Keratinocyte (primary cell): ENCODE results near the gene ZZZ3.

Experiments
- EZH2 ChIP-seq: IDR thresholded peaks from one replicate; pipeline ENCODE4 v1.6.1; 2012; ENCODE audit warnings: inconsistent platforms, mild to moderate bottlenecking, low read length, moderate library complexity
- TF ChIP-seq, protein P1 (sequence below), 3 experiments: IDR thresholded peaks in 1 of 3; conservative IDR thresholded peaks in 1 of 3; optimal IDR thresholded peaks in 1 of 3; 2 replicates in 2 of 3; 3 replicates in 1 of 3; pipeline versions ENCODE3 to v1.5.1; 2011; ENCODE audit warnings: low read length in 3 of 3, mild to moderate bottlenecking in 3 of 3, moderate library complexity in 2 of 3, control low read depth in 1 of 3, inconsistent platforms in 1 of 3; ENCODE audit not compliant: insufficient read depth in 2 of 3; ENCODE audit errors: extremely low read depth in 1 of 3

DNA sequence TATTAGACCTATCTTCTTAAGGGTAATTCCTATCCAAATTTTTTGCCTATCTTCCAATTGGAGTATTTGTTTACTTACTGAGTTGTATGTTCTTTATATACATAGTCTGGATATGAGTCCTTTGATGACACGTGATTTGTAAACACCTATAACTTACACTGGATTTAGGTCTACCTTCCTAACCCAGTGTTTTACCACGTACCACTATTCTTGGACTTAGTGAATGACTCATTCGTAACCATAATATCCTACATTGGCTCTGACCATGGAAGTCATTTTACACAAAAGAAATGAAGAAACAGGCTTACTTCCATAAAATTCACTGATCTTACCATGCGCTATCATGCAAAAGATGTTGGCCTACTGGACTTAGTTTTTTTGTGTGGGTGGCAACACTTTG, 23.9 kb upstream of the ZZZ3 start:
- TF ChIP-seq, protein P1, sequence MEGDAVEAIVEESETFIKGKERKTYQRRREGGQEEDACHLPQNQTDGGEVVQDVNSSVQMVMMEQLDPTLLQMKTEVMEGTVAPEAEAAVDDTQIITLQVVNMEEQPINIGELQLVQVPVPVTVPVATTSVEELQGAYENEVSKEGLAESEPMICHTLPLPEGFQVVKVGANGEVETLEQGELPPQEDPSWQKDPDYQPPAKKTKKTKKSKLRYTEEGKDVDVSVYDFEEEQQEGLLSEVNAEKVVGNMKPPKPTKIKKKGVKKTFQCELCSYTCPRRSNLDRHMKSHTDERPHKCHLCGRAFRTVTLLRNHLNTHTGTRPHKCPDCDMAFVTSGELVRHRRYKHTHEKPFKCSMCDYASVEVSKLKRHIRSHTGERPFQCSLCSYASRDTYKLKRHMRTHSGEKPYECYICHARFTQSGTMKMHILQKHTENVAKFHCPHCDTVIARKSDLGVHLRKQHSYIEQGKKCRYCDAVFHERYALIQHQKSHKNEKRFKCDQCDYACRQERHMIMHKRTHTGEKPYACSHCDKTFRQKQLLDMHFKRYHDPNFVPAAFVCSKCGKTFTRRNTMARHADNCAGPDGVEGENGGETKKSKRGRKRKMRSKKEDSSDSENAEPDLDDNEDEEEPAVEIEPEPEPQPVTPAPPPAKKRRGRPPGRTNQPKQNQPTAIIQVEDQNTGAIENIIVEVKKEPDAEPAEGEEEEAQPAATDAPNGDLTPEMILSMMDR (optimal IDR thresholded peaks at IDR 0.05 in 1 of 3, IDR thresholded peaks at IDR 0.05 in 1 of 3, conservative IDR thresholded peaks at IDR 0.05 in 1 of 3; ENCODE audit: extremely low read depth in 1 of 3, insufficient read depth in 2 of 3, low read length in 3 of 3): no peak
- TF ChIP-seq EZH2: no peak
